HG02642 (cell line): ENCODE measurements around the gene WDFY4.
"Not testable (repeated sequence)": the region's sequence is repeated elsewhere in the genome, so short reads cannot be mapped to it uniquely, and the experiment has no call there.

Experiments
- ATAC-seq: cut with Tn5 transposase; IDR thresholded peaks from one replicate; pipeline ENCODE4 v1.9.1; 2021; ENCODE audit warnings: mild to moderate bottlenecking; ENCODE audit not compliant: unreplicated experiment, poor library complexity

Gene WDFY4

DNA sequence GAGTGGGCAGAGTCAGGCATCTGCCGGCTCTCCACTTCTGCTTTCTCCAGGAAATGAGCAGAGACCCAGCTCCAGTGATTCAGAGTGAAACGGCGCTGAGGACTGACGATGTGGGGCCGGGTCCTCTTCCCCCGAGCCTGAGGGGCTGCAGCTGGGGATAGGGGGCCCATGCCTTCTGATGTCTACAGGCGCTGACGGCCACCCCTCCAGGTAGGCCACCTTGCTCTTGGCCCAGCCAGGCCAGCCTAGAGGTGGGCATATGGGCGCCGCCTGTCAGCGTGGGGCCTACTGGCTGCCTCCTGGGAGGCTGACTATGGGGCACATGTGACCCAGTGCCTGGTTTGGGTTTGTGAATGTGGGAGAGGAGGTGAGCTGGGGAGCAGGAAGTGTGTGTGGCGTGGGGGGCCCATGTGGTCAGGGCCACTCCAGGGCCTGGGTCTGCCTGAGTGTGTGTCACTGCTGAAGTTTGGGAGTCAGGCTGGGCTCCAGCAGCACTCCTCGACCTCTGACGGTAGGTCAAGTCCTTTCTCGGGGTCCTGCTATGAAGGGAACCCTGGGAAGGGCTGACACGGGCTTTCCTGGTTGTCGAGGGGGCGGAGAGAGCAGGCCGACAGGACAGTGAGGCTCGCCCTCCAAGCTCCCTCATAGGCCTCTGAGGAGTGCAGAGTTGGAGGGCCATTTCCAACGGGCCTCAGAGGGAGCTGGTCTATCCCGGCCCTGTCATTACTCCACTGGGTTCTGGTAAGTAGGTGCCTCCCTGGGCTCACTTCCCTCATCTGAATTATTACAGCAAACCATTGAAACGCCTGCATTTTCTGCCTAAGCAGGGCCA, at the start of gene WDFY4:
Gene WDFY4 (plus strand): TSS at position 82 of the 832 bp plus-strand sequence. CDS start 24,860 bp downstream, outside the sequence.
- ATAC-seq: peak; percentile 72

DNA sequence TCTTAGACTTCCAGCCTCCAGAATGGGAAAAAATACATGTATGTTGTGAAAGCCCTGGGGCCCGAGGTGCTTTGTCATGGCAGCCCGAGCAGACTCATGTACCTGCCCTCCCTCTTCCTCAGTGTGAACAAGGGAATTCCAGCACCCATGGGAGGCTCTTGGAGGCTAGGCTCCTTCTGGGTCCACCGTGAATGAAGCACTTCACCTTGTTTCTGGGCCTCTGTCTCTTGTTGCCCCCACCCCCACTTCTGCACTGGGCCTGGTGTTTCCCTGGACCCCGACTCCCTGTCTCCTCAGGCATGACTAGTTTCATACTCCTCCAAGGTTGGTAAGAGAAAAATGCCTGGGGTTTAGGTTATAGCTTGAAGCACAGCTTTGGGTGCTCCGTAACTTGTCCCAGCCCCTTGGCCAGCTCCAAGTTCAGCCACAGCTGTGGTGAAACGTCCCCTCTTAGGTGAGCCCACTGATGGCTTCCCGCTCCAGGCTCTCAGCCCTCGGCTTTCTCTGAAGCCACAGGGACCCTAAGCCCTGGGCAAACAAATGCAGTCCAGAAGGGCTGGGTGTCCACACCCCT, 49.6 kb upstream of the WDFY4 start:
- ATAC-seq: no peak

GRCh38 chr10:48636231-48636630, 48.4 kb upstream of the WDFY4 start:
- ATAC-seq: no peak

DNA sequence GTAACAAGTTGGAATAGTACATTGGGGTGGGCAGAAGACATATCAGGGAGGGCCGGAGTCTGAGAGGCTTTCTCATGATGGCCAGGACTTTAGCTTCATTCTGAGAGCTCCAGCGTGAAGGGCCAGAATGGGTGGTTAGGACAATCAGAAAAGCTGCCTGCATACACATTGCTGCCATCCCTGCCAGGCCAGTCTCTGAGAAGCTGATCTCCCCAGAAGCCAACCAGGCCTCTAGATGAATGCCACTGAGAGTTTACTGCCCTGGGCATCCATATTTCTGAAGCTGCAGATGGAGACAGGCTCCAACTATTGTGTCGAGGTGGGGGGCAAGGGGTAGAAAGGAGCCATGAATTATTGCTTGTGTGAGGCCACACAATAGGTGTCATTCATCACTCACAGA, 47.8 kb upstream of the WDFY4 start:
- ATAC-seq: no peak

DNA sequence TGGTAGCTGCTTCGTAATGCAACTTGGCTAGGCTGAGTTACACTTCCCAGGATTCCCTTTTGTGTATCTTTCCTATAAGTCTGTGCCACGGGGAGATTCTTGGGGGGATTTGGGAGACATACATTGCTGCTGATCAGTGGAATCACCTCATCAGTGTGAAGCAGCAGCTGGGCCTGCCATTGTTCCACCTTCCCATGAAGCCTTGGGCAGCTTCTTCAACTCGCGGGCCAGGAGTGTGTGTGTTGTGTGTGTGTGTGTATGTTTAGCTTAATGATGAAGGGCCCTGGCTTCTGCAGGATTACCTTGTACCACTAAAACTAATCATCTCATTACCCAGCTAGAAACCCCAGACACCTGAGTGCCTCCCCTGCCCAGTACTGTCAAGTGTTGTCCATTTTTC, 46.5 kb upstream of the WDFY4 start:
- no peak for ATAC-seq

DNA sequence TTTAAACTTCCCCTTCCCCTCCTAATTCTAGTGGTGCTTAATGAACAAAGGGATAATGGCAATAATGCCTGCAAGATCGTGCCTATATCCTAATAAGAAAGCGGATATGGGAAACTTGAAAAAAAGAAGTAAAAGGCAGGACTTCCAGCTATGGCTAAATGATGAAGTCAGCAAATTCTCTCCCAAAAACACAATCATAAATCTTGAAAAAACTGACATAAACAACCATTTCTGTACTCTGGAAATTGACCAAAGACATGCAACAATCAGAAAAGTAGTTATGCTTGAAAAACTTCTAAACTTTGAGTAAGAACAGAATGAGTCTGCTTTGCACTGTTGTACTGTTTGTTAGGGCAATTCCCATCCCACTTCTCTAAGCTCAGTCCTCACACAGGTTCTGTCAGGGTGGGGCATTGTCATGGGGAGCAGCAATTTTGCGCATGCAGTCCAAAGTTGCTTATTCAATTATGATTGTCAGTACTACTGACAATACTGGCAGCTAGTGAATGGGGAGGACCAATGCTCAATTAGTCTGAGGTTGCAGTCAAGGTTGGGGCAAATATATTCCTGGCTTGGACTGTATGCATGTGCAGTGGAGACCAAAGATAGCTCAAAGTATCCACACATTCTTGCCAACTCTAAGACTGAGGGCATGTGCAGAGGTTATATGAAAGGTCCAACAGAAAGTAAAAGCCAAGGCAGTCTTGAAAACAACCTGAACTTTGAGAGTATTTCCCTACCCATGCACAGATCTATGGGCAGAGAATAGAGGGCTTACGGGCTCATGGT, 45.7 kb upstream of the WDFY4 start:
- ATAC-seq: no peak

DNA sequence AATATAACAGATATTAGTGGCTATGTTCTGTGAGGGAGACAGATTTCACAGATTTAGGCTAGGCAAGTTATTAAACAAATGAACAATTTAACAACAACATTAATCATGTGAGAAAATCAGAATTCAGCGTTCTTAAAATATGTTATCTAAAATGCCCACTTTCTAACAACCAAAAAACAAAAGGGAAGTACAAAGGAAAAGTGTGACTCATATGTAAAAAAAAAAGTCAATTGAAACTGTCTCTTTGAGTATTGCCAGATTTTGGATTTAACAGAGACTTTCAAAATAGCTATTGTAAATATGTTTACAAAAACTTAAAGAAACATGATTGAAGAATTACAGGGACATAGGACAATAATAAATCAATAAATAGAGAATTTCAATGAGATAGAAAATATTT, 45.0 kb upstream of the WDFY4 start:
- no peak for ATAC-seq

DNA sequence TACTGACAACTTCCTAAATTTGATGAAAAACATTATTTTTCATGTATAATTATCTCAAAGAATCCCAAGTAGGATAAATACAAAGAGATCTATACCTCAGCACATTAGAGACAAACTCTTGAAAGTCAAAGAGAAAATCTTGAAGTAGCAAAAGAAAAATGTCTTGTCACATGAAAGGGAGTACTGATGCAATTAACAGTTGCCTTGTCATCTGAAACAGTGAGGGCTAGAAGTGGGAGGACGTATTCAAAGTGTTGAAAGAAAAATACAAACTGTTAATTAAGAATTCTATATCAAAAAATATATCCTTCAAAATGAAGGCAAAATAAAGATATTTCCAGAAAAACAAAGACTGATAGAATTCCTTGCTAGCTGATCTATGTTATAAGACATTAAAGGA, 44.3 kb upstream of the WDFY4 start:
- no peak for ATAC-seq

- ATAC-seq: not testable (repeated sequence)
Measured at GRCh38 chr10:48641099-48641690, 43.5 kb upstream of the WDFY4 start.

- ATAC-seq: no peak
Measured at GRCh38 chr10:48645600-48645999, 39.1 kb upstream of the WDFY4 start.

DNA sequence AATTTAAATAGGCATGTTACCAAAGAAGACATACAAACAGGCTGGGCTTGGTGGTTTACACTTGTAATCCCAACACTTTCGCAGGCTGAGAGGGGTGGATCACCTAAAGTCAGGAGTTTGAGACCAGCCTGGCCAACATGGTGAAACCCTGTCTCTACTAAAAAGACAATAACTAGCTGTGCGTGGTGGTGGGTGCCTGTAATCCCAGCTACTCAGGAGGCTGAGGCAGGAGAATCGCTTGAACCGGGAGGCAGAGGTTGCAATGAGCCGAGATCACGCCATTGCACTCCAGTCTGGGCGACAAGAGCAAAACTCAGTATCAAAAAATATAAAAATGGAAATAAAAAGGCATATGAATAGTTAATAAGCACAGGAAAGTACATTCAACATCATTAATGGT, 37.6 kb upstream of the WDFY4 start:
- ATAC-seq: not testable (repeated sequence)

GRCh38 chr10:48648172-48648942, 36.3 kb upstream of the WDFY4 start:
- no peak for ATAC-seq

GRCh38 chr10:48649349-48649944, 35.2 kb upstream of the WDFY4 start:
- ATAC-seq: no peak

DNA sequence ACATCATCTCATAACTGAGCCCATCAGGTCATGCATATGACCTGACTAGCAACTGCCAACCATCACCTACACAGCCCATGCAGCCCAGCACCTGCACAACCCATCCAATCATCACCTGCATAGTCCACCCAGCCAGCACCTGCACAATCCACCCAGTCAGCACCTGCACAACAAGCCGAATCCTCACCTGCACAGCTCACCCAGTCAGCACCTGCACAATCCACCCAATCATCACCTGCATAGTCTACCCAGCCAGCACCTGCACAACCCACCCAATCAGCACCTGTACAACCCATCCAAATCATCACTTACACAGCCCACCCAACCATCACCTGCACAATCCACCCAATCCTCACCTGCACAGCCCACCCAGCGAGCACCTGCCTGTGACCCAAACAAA, 33.4 kb upstream of the WDFY4 start:
- no peak for ATAC-seq

GRCh38 chr10:48651839-48652238, 32.8 kb upstream of the WDFY4 start:
- ATAC-seq: no peak

- no peak for ATAC-seq
Measured at GRCh38 chr10:48652344-48652743, 32.3 kb upstream of the WDFY4 start.

DNA sequence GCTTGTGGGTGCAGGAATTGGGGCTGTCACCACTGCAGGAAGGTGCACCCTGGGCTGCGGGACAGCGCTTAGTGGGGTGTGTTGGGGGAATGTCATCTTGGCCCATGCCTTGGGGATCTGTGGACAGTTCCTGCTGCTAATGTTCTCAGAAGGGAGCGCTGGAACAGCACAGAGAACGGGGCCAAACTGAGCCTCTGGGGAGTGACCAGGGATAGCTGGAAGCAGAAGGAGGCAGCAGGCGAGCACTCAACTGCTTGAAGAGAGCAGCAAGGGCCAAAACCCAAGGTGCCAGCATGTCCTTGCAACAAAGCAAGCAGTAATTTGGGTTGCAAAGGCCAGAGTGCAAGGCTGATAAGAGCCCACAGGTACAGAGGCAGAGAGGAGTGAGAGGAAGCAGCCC, 31.3 kb upstream of the WDFY4 start:
- no peak for ATAC-seq

- no peak for ATAC-seq
Measured at GRCh38 chr10:48653944-48654698, 30.6 kb upstream of the WDFY4 start.
